Uterus (tissue), 2 donors: ENCODE data around the gene SLC25A12.

Source experiments
- CTCF ChIP-seq, 4 experiments: fragments of 200-600 bp in 2 of 4; fragments of 450-650 bp in 2 of 4; sonication (generic) in 2 of 4; IDR thresholded peaks; one replicate each; pipeline ENCODE4 v1.5.1; 2016 to 2019; ENCODE audit warnings: antibody characterized with exemption in 4 of 4, mild to moderate bottlenecking in 2 of 4, moderate library complexity in 1 of 4
- POLR2A ChIP-seq, 2 donors: fragments of 450-650 bp; IDR thresholded peaks; one replicate each; pipeline ENCODE4 v1.6.1; 2016; ENCODE audit warnings: antibody characterized with exemption in 2 of 2, mild to moderate bottlenecking in 1 of 2, moderate library complexity in 1 of 2

GRCh38 chr2:171919453-171919852 lies 25.4 kb upstream of the SLC25A12 start:
- TF ChIP-seq CTCF (IDR thresholded peaks at IDR 0.05) (no peak), POLR2A (IDR thresholded peaks at IDR 0.05) (no peak)
